Measurements from ENCODE around the gene SPTBN5.

The SPTBN5 gene

DNA sequence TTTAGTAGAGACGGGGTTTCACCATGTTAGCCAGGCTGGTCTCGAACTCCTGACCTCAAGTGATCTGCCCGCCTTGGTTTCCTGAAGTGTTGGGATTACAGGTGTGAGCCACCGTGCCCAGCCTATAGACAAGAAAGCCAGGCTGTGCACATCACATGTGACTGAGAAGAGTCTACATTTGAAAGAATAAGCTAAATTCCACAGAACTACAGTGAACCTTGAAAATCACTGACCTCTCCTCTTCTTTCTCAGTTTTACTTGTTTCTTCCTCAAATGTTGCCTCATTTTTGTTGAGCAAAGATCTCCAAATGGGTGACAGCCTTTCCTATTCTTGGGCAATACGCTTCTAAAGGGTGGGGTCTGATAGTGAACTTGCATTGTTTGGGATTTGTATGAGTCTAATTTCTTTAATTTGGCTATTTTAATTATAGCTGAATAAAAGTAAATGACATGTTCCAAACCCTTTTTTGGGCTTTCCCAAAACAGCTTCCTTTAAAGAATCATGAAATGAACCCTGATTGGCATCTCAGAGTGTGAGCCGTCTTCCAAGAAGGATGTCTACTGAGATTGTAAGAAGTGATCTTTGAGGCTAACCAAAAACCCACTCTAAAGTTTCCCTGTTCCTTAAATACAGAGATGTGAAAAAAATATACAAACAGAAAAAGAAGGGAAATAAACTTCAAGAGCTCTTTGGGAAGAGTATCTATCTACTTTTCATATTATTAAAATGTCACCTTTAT, 21.6 kb upstream of the SPTBN5 start:
- TF ChIP-seq EZH2 (IDR thresholded peaks at IDR 0.05): no peak
- no peak for TF ChIP-seq FOXP2 (optimal IDR thresholded peaks at IDR 0.05; ENCODE audit: control extremely low read depth, extremely low read length, insufficient read depth)
- no peak for TF ChIP-seq POLR2AphosphoS5 (IDR thresholded peaks at IDR 0.05; ENCODE audit: borderline replicate concordance, low read depth, low read length)
- no peaks in the 10 kb centered on the region for H3K36me3 ChIP-seq (ENCODE audit: insufficient read depth, low read length)

DNA sequence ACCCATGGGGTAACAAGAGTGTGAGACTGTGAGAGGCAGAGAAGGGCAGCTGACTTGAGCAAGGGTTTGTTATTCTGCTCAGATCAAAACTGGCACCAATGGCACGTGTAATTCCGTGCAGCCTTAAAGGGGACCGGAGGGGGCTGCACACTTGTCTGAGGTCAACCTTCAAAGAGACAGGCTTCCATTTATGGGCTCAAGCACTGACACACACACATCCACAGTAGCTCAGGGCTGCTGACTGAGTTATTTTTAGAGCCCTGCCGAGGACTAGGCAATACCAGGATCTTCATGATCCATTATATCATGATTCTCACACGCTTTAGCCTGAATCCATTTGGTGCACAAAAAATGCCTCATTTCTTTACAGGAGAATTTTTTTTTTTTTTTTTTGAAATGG, 20.6 kb upstream of the SPTBN5 start:
- Histone ChIP-seq H3K9ac (ENCODE audit: insufficient read length) (no peak overlapping the region), H3K36me3 (ENCODE audit: insufficient read depth, low read length) (no peaks in the 10 kb centered on the region), H3K27ac (no peak overlapping the region), H3K9me3 (ENCODE audit: low read depth, low read length) (no peaks in the 10 kb centered on the region), H3K4me3 (no peak overlapping the region)
- DNase-seq (ENCODE audit: low read depth, low spot score): no peak
- no peak for TF ChIP-seq FOXP2 (optimal IDR thresholded peaks at IDR 0.05; ENCODE audit: control extremely low read depth, extremely low read length, insufficient read depth)
- TF ChIP-seq POLR2AphosphoS5 (IDR thresholded peaks at IDR 0.05; ENCODE audit: borderline replicate concordance, low read depth, low read length): no peak
- TF ChIP-seq EZH2 (IDR thresholded peaks at IDR 0.05): no peak

More for the DNA sequence above, 21.6 kb upstream of the SPTBN5 start:
- DNase-seq (ENCODE audit: low read depth, low spot score): no peak
- Histone ChIP-seq H3K9ac (ENCODE audit: insufficient read length) (no peak overlapping the region), H3K4me3 (no peak overlapping the region), H3K27ac (no peak overlapping the region), H3K9me3 (ENCODE audit: low read depth, low read length) (no peaks in the 10 kb centered on the region)

DNA sequence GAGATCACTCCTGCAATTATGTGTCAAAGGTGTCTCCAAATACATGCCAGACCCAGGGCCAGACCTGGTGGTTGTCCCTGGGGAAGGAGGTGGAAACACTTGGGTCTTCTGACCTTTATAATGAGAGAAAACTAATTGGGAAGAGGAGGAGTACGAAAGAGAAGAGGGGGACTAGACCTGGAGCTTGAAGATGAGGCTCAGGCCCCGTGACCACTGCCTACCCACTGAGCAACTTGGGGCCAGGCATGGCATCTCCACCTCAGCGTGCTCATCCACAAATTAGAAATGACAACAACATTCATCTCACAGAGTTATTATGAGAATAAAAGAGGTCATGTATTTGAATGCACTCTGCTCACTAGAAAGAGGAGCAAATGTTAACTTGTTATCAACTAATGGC, 19.4 kb upstream of the SPTBN5 start:
- TF ChIP-seq EZH2 (IDR thresholded peaks at IDR 0.05) (no peak), FOXP2 (optimal IDR thresholded peaks at IDR 0.05; ENCODE audit: control extremely low read depth, extremely low read length, insufficient read depth) (no peak), POLR2AphosphoS5 (IDR thresholded peaks at IDR 0.05; ENCODE audit: borderline replicate concordance, low read depth, low read length) (no peak)
- DNase-seq (ENCODE audit: low read depth, low spot score): no peak
- Histone ChIP-seq H3K36me3 (ENCODE audit: insufficient read depth, low read length) (no peaks in the 10 kb centered on the region), H3K9me3 (ENCODE audit: low read depth, low read length) (no peaks in the 10 kb centered on the region), H3K4me3 (no peak overlapping the region), H3K9ac (ENCODE audit: insufficient read length) (no peak overlapping the region), H3K27ac (no peak overlapping the region)

DNA sequence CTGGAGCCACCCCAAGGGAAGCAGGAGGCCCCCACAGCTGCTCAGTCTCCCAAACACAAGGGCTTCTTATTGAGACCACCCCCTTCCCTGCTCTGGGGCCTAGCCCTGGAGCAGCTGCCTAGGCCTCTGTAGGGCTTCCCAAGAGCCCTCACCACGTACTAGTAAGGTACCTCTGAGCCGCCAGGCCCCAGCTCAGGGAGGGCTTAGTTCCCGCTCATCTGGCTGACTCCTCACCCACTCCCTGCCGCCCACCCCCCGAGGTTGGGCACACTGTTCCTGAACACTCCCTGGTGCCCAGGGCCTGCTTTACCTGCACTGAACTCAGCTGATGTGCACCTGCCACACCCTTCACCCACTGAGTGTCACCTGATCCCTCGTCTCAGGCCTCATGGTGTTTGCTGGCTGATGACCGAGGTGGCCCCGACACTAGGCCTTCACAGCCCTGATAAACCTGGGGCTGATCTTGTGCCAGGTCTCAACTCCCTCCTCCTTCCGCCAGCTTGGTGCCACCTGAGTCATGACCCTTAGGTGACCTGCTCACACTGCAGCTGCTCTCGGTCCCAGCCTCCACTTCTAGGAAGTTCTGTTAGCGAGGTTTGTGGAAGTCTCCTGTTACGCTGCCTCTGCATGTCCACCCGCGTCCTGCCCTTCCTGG, 18.0 kb upstream of the SPTBN5 start:
- H3K4me3 ChIP-seq: no peak overlapping the region
- no peak overlapping the region for H3K9ac ChIP-seq (ENCODE audit: insufficient read length)
- H3K36me3 ChIP-seq (ENCODE audit: insufficient read depth, low read length): no peaks in the 10 kb centered on the region
- no peak for TF ChIP-seq EZH2 (IDR thresholded peaks at IDR 0.05)
- TF ChIP-seq POLR2AphosphoS5 (IDR thresholded peaks at IDR 0.05; ENCODE audit: borderline replicate concordance, low read depth, low read length): no peak
- no peak for TF ChIP-seq FOXP2 (optimal IDR thresholded peaks at IDR 0.05; ENCODE audit: control extremely low read depth, extremely low read length, insufficient read depth)
- H3K27ac ChIP-seq: no peak overlapping the region
- no peaks in the 10 kb centered on the region for H3K9me3 ChIP-seq (ENCODE audit: low read depth, low read length)
- DNase-seq (ENCODE audit: low read depth, low spot score): no peak

DNA sequence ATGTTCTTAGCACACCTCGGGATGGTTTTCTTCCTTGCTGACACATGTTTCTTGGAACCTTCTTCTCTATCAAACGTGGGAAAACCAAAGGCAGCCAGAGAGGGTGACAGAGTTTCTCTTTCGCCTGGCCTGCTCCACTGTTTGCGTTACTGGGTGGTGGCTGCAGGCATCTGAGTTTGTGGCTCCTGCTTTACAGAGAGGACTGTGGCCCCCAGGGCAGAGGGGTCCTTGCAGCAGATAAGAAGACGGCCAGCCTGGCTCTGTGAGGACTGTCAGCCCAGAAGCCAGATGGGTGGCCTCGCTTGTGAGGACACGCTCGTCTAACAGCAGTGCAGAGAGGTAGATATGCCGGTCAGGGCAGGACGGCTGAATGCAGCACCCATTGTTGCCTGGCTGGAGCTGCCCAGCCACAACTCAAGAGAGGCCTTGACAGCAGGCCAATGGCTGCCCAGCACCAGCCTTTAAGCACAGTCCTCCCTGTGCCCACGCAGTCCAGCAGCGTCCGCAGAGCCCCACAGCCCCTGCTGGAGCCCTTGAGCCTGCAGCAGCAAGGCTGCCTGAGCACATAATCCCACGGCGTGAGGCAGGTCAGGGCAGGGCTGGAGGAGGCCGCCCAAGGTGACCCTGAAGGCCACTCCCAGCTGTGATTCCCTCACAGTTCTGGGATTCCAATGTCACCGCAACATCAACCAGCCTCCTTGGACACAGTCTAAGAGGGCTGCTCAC, 15.0 kb upstream of the SPTBN5 start:
- Histone ChIP-seq H3K36me3 (ENCODE audit: insufficient read depth, low read length) (no peaks in the 10 kb centered on the region), H3K4me3 (no peak overlapping the region), H3K27ac (no peak overlapping the region), H3K9me3 (ENCODE audit: low read depth, low read length) (no peaks in the 10 kb centered on the region), H3K9ac (ENCODE audit: insufficient read length) (no peak overlapping the region)
- no peak for DNase-seq (ENCODE audit: low read depth, low spot score)
- TF ChIP-seq EZH2 (IDR thresholded peaks at IDR 0.05) (no peak), FOXP2 (optimal IDR thresholded peaks at IDR 0.05; ENCODE audit: control extremely low read depth, extremely low read length, insufficient read depth) (no peak), POLR2AphosphoS5 (IDR thresholded peaks at IDR 0.05; ENCODE audit: borderline replicate concordance, low read depth, low read length) (no peak)

DNA sequence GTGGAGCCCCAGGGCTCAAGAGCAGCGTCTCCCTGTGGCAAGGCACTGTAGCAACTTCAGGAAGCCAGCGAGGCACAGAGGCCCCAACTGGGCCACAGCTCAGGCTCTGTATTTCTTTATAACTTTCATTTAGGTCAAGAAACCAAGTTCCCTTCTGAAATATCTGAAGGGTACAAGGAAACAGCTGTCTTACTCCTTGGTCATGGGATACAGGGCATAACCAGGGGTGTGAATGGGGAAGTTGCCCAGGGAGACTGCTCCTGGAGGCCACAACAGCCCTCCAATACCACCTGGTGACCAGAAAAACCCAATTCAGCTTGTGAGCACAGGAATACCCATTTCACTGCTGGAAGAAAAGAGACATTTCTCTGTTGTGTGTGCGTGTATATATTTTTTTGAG, 13.3 kb upstream of the SPTBN5 start:
- H3K4me3 ChIP-seq: no peak overlapping the region
- no peaks in the 10 kb centered on the region for H3K9me3 ChIP-seq (ENCODE audit: low read depth, low read length)
- H3K36me3 ChIP-seq (ENCODE audit: insufficient read depth, low read length): no peaks in the 10 kb centered on the region
- H3K9ac ChIP-seq (ENCODE audit: insufficient read length): no peak overlapping the region
- no peak for DNase-seq (ENCODE audit: low read depth, low spot score)
- no peak for TF ChIP-seq FOXP2 (optimal IDR thresholded peaks at IDR 0.05; ENCODE audit: control extremely low read depth, extremely low read length, insufficient read depth)
- no peak for TF ChIP-seq POLR2AphosphoS5 (IDR thresholded peaks at IDR 0.05; ENCODE audit: borderline replicate concordance, low read depth, low read length)
- no peak for TF ChIP-seq EZH2 (IDR thresholded peaks at IDR 0.05)
- no peak overlapping the region for H3K27ac ChIP-seq

DNA sequence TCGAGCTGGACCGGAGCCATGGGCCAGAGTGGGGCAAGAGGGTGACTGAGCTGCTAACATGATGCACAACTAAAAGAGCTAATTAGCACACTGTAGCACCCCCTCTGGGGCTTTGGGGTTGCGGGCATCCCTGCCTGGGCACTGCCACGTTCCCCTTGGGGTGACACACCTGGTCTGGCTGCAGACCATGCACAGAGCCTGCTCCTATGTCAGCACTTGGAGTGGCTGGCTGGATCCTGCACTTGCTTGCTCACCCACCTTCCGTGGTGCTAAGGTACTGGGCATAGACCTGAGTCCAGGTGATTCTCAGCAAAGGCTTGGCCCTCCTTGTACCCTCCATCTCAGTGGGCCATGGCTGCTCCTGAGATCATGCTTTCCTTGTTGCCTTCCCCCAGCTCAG, 12.8 kb upstream of the SPTBN5 start:
- H3K27ac ChIP-seq: no peak overlapping the region
- TF ChIP-seq EZH2 (IDR thresholded peaks at IDR 0.05) (no peak), FOXP2 (optimal IDR thresholded peaks at IDR 0.05; ENCODE audit: control extremely low read depth, extremely low read length, insufficient read depth) (no peak), POLR2AphosphoS5 (IDR thresholded peaks at IDR 0.05; ENCODE audit: borderline replicate concordance, low read depth, low read length) (no peak)
- no peak overlapping the region for H3K4me3 ChIP-seq
- no peak overlapping the region for H3K9ac ChIP-seq (ENCODE audit: insufficient read length)
- H3K9me3 ChIP-seq (ENCODE audit: low read depth, low read length): no peaks in the 10 kb centered on the region
- no peak for DNase-seq (ENCODE audit: low read depth, low spot score)
- no peaks in the 10 kb centered on the region for H3K36me3 ChIP-seq (ENCODE audit: insufficient read depth, low read length)

DNA sequence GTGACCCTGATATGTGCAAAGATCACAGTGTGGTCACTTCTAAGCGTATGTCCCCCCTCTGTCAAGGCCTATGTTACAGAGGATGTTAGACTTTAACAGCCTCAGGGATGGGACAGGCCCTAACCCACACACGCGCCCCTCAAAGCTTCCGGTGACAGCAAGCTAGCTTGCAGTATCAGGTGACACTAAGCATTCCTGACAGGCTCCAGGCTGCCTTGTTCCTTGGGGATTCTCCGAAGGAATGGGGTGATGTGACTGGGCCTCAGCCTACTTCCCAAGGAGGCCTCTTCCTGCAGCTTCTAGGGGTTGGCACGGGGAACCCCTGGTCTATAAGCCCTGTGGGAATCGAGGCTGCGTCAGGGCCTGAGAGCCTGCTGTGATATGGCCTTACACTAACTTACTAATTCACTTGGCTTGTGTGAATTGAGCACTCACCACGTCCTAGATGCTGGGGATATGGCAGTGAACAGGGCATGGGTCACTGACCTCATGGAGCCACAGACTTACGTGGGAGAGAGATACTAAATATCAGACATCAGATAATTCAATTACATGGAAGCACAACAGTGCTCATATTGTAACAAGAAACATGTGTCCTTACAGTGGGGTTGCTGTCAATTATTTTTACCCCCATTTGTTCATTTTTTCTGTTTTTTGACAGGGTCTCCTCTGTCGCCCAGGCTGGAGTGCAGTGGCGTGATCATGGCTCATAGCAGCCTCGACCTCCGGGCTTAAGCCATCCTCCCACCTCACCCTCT, 11.4 kb upstream of the SPTBN5 start:
- no peak for TF ChIP-seq POLR2AphosphoS5 (IDR thresholded peaks at IDR 0.05; ENCODE audit: borderline replicate concordance, low read depth, low read length)
- no peak for TF ChIP-seq FOXP2 (optimal IDR thresholded peaks at IDR 0.05; ENCODE audit: control extremely low read depth, extremely low read length, insufficient read depth)
- no peak for TF ChIP-seq EZH2 (IDR thresholded peaks at IDR 0.05)
- Histone ChIP-seq H3K27ac (no peak overlapping the region), H3K36me3 (ENCODE audit: insufficient read depth, low read length) (no peaks in the 10 kb centered on the region), H3K4me3 (no peak overlapping the region), H3K9me3 (ENCODE audit: low read depth, low read length) (no peaks in the 10 kb centered on the region), H3K9ac (ENCODE audit: insufficient read length) (no peak overlapping the region)
- no peak for DNase-seq (ENCODE audit: low read depth, low spot score)
